ENCODE data around the gene MED10. TPM values are rescaled to one million over a fixed set of nuclear protein-coding genes. Genes with fewer than 3 reads are reported as not detected.

The MED10 gene
- total RNA-seq, 1 donor from 2014 or later = 49.3 TPM

- H3K9me3 ChIP-seq (ENCODE audit: insufficient read depth, low read depth, low read length) = no peaks in the 10 kb centered on the region
- no peaks in the 10 kb centered on the region for H3K79me2 ChIP-seq (ENCODE audit: insufficient read depth, low read length)
- peaks cover 31% of the 10 kb centered on the region for H3K27me3 Mint-ChIP-seq (ENCODE audit: low read depth, unreplicated experiment)
- H4K20me1 ChIP-seq (ENCODE audit: insufficient read depth, low read length) = no peaks in the 10 kb centered on the region
- no peak overlapping the region for H3K27ac ChIP-seq (ENCODE audit: low read depth, low read length)
- peaks cover 4% of the 10 kb centered on the region for H3K9me3 Mint-ChIP-seq (ENCODE audit: unreplicated experiment)
- H3K4me3 ChIP-seq (ENCODE audit: insufficient read depth, low read depth, low read length) = no peak overlapping the region
- peaks cover 3% of the 10 kb centered on the region for H3K4me1 Mint-ChIP-seq (ENCODE audit: low read depth, unreplicated experiment)
- H2AFZ ChIP-seq (ENCODE audit: low read depth, low read length) = no peak overlapping the region
- no peak overlapping the region for H3K4me2 ChIP-seq (ENCODE audit: low read length)
- H3K9ac ChIP-seq (ENCODE audit: low read length) = no peak overlapping the region
- H3K4me3 Mint-ChIP-seq (ENCODE audit: unreplicated experiment) = no peak overlapping the region
- no peaks in the 10 kb centered on the region for H3K4me1 ChIP-seq (ENCODE audit: insufficient read depth, low read length)
- H3K27me3 ChIP-seq (ENCODE audit: insufficient read depth, low read length) = no peaks in the 10 kb centered on the region
- no peaks in the 10 kb centered on the region for H3K36me3 ChIP-seq (ENCODE audit: insufficient read depth, low read length)
- DNase-seq (ENCODE audit: low read depth) = no peak
- no peak overlapping the region for H3K27ac Mint-ChIP-seq (ENCODE audit: unreplicated experiment)
- H3K36me3 Mint-ChIP-seq (ENCODE audit: low read depth, unreplicated experiment) = no peaks in the 10 kb centered on the region
- TF ChIP-seq EZH2 (IDR thresholded peaks at IDR 0.05; ENCODE audit: insufficient read depth, low read length) = no peak
- no peak for TF ChIP-seq CTCF (IDR thresholded peaks at IDR 0.05; ENCODE audit: insufficient read depth, low read depth, low read length)
- FAIRE-seq = no peak
Measured at GRCh38 chr5:6356578-6357164, 21.7 kb downstream of the MED10 start.

GRCh38 chr5:6355294-6355693 is 23.1 kb downstream of the MED10 start:
- Mint-ChIP-seq H3K27ac (ENCODE audit: unreplicated experiment) (no peak overlapping the region), H3K9me3 (ENCODE audit: unreplicated experiment) (peaks cover 7% of the 10 kb centered on the region), H3K36me3 (ENCODE audit: low read depth, unreplicated experiment) (no peaks in the 10 kb centered on the region), H3K4me3 (ENCODE audit: unreplicated experiment) (no peak overlapping the region), H3K27me3 (ENCODE audit: low read depth, unreplicated experiment) (peaks cover 38% of the 10 kb centered on the region), H3K4me1 (ENCODE audit: low read depth, unreplicated experiment) (peaks cover 3% of the 10 kb centered on the region)
- Histone ChIP-seq H3K9ac (ENCODE audit: low read length) (no peak overlapping the region), H3K4me1 (ENCODE audit: insufficient read depth, low read length) (no peaks in the 10 kb centered on the region), H3K27me3 (ENCODE audit: insufficient read depth, low read length) (no peaks in the 10 kb centered on the region), H3K4me2 (ENCODE audit: low read length) (no peak overlapping the region), H2AFZ (ENCODE audit: low read depth, low read length) (no peak overlapping the region), H3K4me3 (ENCODE audit: insufficient read depth, low read depth, low read length) (no peak overlapping the region), H3K9me3 (ENCODE audit: insufficient read depth, low read depth, low read length) (no peaks in the 10 kb centered on the region), H3K27ac (ENCODE audit: low read depth, low read length) (no peak overlapping the region), H3K79me2 (ENCODE audit: insufficient read depth, low read length) (no peaks in the 10 kb centered on the region), H3K36me3 (ENCODE audit: insufficient read depth, low read length) (no peaks in the 10 kb centered on the region), H4K20me1 (ENCODE audit: insufficient read depth, low read length) (no peaks in the 10 kb centered on the region)
- no peak for FAIRE-seq
- DNase-seq (ENCODE audit: low read depth) = no peak
- TF ChIP-seq CTCF (IDR thresholded peaks at IDR 0.05; ENCODE audit: insufficient read depth, low read depth, low read length) (no peak), EZH2 (IDR thresholded peaks at IDR 0.05; ENCODE audit: insufficient read depth, low read length) (no peak)

GRCh38 chr5:6354848-6355247 is 23.5 kb downstream of the MED10 start:
- Mint-ChIP-seq H3K36me3 (ENCODE audit: low read depth, unreplicated experiment) (no peaks in the 10 kb centered on the region), H3K27me3 (ENCODE audit: low read depth, unreplicated experiment) (peaks cover 35% of the 10 kb centered on the region), H3K27ac (ENCODE audit: unreplicated experiment) (no peak overlapping the region), H3K4me1 (ENCODE audit: low read depth, unreplicated experiment) (peaks cover 2% of the 10 kb centered on the region), H3K4me3 (ENCODE audit: unreplicated experiment) (no peak overlapping the region), H3K9me3 (ENCODE audit: unreplicated experiment) (peaks cover 7% of the 10 kb centered on the region)
- no peak overlapping the region for H3K4me3 ChIP-seq (ENCODE audit: insufficient read depth, low read depth, low read length)
- no peak overlapping the region for H2AFZ ChIP-seq (ENCODE audit: low read depth, low read length)
- no peak overlapping the region for H3K9ac ChIP-seq (ENCODE audit: low read length)
- H4K20me1 ChIP-seq (ENCODE audit: insufficient read depth, low read length) = no peaks in the 10 kb centered on the region
- no peaks in the 10 kb centered on the region for H3K4me1 ChIP-seq (ENCODE audit: insufficient read depth, low read length)
- TF ChIP-seq CTCF (IDR thresholded peaks at IDR 0.05; ENCODE audit: insufficient read depth, low read depth, low read length) (no peak), EZH2 (IDR thresholded peaks at IDR 0.05; ENCODE audit: insufficient read depth, low read length) (no peak)
- no peak for FAIRE-seq
- no peaks in the 10 kb centered on the region for H3K79me2 ChIP-seq (ENCODE audit: insufficient read depth, low read length)
- DNase-seq (ENCODE audit: low read depth) = no peak
- no peak overlapping the region for H3K4me2 ChIP-seq (ENCODE audit: low read length)
- H3K27ac ChIP-seq (ENCODE audit: low read depth, low read length) = no peak overlapping the region
- no peaks in the 10 kb centered on the region for H3K36me3 ChIP-seq (ENCODE audit: insufficient read depth, low read length)
- no peaks in the 10 kb centered on the region for H3K9me3 ChIP-seq (ENCODE audit: insufficient read depth, low read depth, low read length)
- no peaks in the 10 kb centered on the region for H3K27me3 ChIP-seq (ENCODE audit: insufficient read depth, low read length)
